Suprapubic skin (tissue), 4 donors: ENCODE results near the gene PHLDA1. TPM values are rescaled to one million over a fixed set of nuclear protein-coding genes. Genes with fewer than 3 reads are reported as not detected.

Experiments used
- DNase-seq, 2 donors: peaks; one replicate each; pipeline ENCODE4 v3.0.0-alpha.2; 2019; ENCODE audit warnings: low spot score in 2 of 2
- H3K27ac ChIP-seq: fragments of 200-600 bp; sonication (generic); one replicate; pipeline ENCODE4 v1.5.1; 2019
- H3K27me3 ChIP-seq: fragments of 200-600 bp; sonication (generic); one replicate; pipeline ENCODE4 v1.5.1; 2019
- H3K36me3 ChIP-seq: fragments of 200-600 bp; sonication (generic); one replicate; pipeline ENCODE4 v1.5.1; 2019
- H3K4me1 ChIP-seq: fragments of 200-600 bp; sonication (generic); one replicate; pipeline ENCODE4 v1.5.1; 2019
- H3K4me3 ChIP-seq: fragments of 200-600 bp; sonication (generic); one replicate; pipeline ENCODE4 v1.5.1; 2019; ENCODE audit warnings: mild to moderate bottlenecking
- H3K9me3 ChIP-seq: fragments of 200-600 bp; sonication (generic); one replicate; pipeline ENCODE4 v1.5.1; 2019
- CTCF ChIP-seq, 2 donors: fragments of 200-600 bp in 1 of 2; fragments of 450-650 bp in 1 of 2; sonication (generic) in 1 of 2; IDR thresholded peaks; one replicate each; pipeline ENCODE4 v1.5.1; 2016 to 2019; ENCODE audit warnings: antibody characterized with exemption in 2 of 2, mild to moderate bottlenecking in 1 of 2, moderate library complexity in 1 of 2
- EP300 ChIP-seq: sonication (generic); formaldehyde crosslinking; IDR thresholded peaks from one replicate; pipeline ENCODE4 v1.6.1; 2017; ENCODE audit warnings: antibody characterized with exemption
- POLR2A ChIP-seq, 2 donors: fragments of 450-650 bp; IDR thresholded peaks; one replicate each; pipeline ENCODE4 v1.6.1; 2017; ENCODE audit warnings: antibody characterized with exemption in 2 of 2, mild to moderate bottlenecking in 2 of 2, moderate library complexity in 2 of 2
- POLR2AphosphoS5 ChIP-seq, 3 donors: sonication (generic); formaldehyde crosslinking; IDR thresholded peaks; one replicate each; pipeline ENCODE4 v1.6.1; 2017; ENCODE audit warnings: antibody characterized with exemption in 3 of 3
- WGBS: methylation state at CpG from one replicate; pipeline ENCODE4 v1.1.5; 2018; 5-methylcytosine and 5-hydroxymethylcytosine counted together
- total RNA-seq, 4 donors: library from RNA; depleted of rRNA; stranded (reverse); fragments of >200 nt; gene quantifications; one replicate each; pipeline ENCODE4 v1.1.0, GENCODE V29; 2016

The PHLDA1 gene
- total RNA-seq, 4 donors from 2014 or later, result 16.4 to 31.2 (median 23.3) TPM

- H3K27ac ChIP-seq, result no peak overlapping the region
Observed at GRCh38 chr12:76024102-76024781, 7.3 kb downstream of the PHLDA1 start.

GRCh38 chr12:76023069-76023690, 8.4 kb downstream of the PHLDA1 start:
- 97% methylated on average over 2 of the region's 2 CpGs for WGBS
- Histone ChIP-seq H3K9me3 (no peaks in the 10 kb centered on the region), H3K27me3 (no peaks in the 10 kb centered on the region), H3K27ac (no peak overlapping the region), H3K4me3 (no peak overlapping the region), H3K36me3 (no peaks in the 10 kb centered on the region), H3K4me1 (no peaks in the 10 kb centered on the region)
- no peak for TF ChIP-seq EP300
- TF ChIP-seq CTCF (IDR thresholded peaks at IDR 0.05), result no peak
- no peak for TF ChIP-seq POLR2AphosphoS5 (IDR thresholded peaks at IDR 0.05)
- no peak for TF ChIP-seq POLR2A (IDR thresholded peaks at IDR 0.05)
- no peak for DNase-seq

More at GRCh38 chr12:76024102-76024781, 7.3 kb downstream of the PHLDA1 start:
- no peak for TF ChIP-seq POLR2AphosphoS5 (IDR thresholded peaks at IDR 0.05)
- TF ChIP-seq POLR2A (IDR thresholded peaks at IDR 0.05), result no peak
- no peak for TF ChIP-seq CTCF (IDR thresholded peaks at IDR 0.05)
- no peak for TF ChIP-seq EP300
- no peaks in the 10 kb centered on the region for H3K9me3 ChIP-seq
- 91% methylated on average over 8 of the region's 8 CpGs for WGBS
- no peak overlapping the region for H3K4me3 ChIP-seq
- H3K36me3 ChIP-seq, result no peaks in the 10 kb centered on the region
- no peaks in the 10 kb centered on the region for H3K27me3 ChIP-seq
- no peaks in the 10 kb centered on the region for H3K4me1 ChIP-seq
- no peak for DNase-seq

- 85% methylated on average over 3 of the region's 3 CpGs for WGBS
- DNase-seq, result no peak
- no peak overlapping the region for H3K27ac ChIP-seq
- H3K27me3 ChIP-seq, result no peaks in the 10 kb centered on the region
- no peaks in the 10 kb centered on the region for H3K36me3 ChIP-seq
- no peak overlapping the region for H3K4me3 ChIP-seq
- TF ChIP-seq EP300 (no peak), POLR2A (IDR thresholded peaks at IDR 0.05) (no peak), CTCF (IDR thresholded peaks at IDR 0.05) (no peak), POLR2AphosphoS5 (IDR thresholded peaks at IDR 0.05) (no peak)
- no peaks in the 10 kb centered on the region for H3K4me1 ChIP-seq
- H3K9me3 ChIP-seq, result no peaks in the 10 kb centered on the region
Observed at GRCh38 chr12:76022506-76022905, 9.1 kb downstream of the PHLDA1 start.

GRCh38 chr12:76020731-76021672, 10.6 kb downstream of the PHLDA1 start:
- Histone ChIP-seq H3K36me3 (no peaks in the 10 kb centered on the region), H3K4me1 (no peaks in the 10 kb centered on the region), H3K9me3 (no peaks in the 10 kb centered on the region), H3K27me3 (no peaks in the 10 kb centered on the region), H3K4me3 (no peak overlapping the region), H3K27ac (peak overlapping the region; percentile 61)
- 60% methylated on average over 15 of the region's 15 CpGs for WGBS
- no peak for DNase-seq
- TF ChIP-seq EP300 (no peak), POLR2AphosphoS5 (IDR thresholded peaks at IDR 0.05) (no peak), CTCF (IDR thresholded peaks at IDR 0.05) (no peak), POLR2A (IDR thresholded peaks at IDR 0.05) (no peak)
